GM12878 (cell line): ENCODE data around the gene HYPK. TPM values are rescaled to one million over a fixed set of nuclear protein-coding genes. Genes with fewer than 3 reads are reported as not detected.

ENCODE experiments used
- EED ChIP-seq: sonication (generic); IDR thresholded peaks from 2 replicates; pipeline ENCODE4 v1.6.1; 2016; ENCODE audit warnings: antibody characterized with exemption, low read depth
- ELK1 ChIP-seq: IDR thresholded peaks from 2 replicates; pipeline ENCODE4 v1.6.1; 2012; ENCODE audit warnings: low read depth, low read length, improper control_type of control experiment
- FOXK2 ChIP-seq: fragments of 450-650 bp; IDR thresholded peaks from 2 replicates; pipeline ENCODE4 v1.6.1; 2017; ENCODE audit warnings: mild to moderate bottlenecking, moderate library complexity
- GATAD2B ChIP-seq: fragments of 450-650 bp; conservative IDR thresholded peaks from 2 replicates; pipeline ENCODE4 v1.6.1; 2017; ENCODE audit warnings: low read depth, mild to moderate bottlenecking, moderate library complexity
- HCFC1 ChIP-seq: fragments of 150-350 bp; IDR thresholded peaks from 2 replicates; pipeline ENCODE4 v1.6.1; 2014; ENCODE audit warnings: low read length
- HSF1 ChIP-seq: fragments of 150-350 bp; IDR thresholded peaks from 2 replicates; pipeline ENCODE4 v1.6.1; 2014; ENCODE audit warnings: mild to moderate bottlenecking, low read depth, low read length
- MEF2B ChIP-seq: fragments of 450-650 bp; IDR thresholded peaks from 2 replicates; pipeline ENCODE4 v1.6.1; 2018; ENCODE audit warnings: mild to moderate bottlenecking, moderate library complexity; ENCODE audit not compliant: partially characterized antibody, poor library complexity, severe bottlenecking
- POLR2AphosphoS2 ChIP-seq: IDR thresholded peaks from 2 replicates; pipeline ENCODE4 v1.6.1; 2011; ENCODE audit warnings: low read depth, mild to moderate bottlenecking, low read length, improper control_type of control experiment, moderate library complexity
- RAD21 ChIP-seq: IDR thresholded peaks from 2 replicates; pipeline ENCODE4 v1.6.1; 2011; ENCODE audit warnings: mild to moderate bottlenecking, low read depth, low read length, moderate library complexity; ENCODE audit not compliant: insufficient read depth
- TARDBP ChIP-seq: IDR thresholded peaks from 2 replicates; pipeline ENCODE4 v1.6.1; 2016; ENCODE audit warnings: borderline replicate concordance
- ZBTB40 ChIP-seq: fragments of 450-650 bp; IDR thresholded peaks from 2 replicates; pipeline ENCODE4 v1.6.1; 2016; ENCODE audit warnings: mild to moderate bottlenecking, moderate library complexity, borderline replicate concordance
- ZNF274 ChIP-seq: IDR thresholded peaks from one replicate; pipeline ENCODE4 v1.8.0; 2011; ENCODE audit not compliant: insufficient read length, insufficient read depth
- ZNF592 ChIP-seq: fragments of 450-650 bp; IDR thresholded peaks from 2 replicates; pipeline ENCODE4 v1.6.1; 2017; ENCODE audit warnings: mild to moderate bottlenecking, moderate library complexity
- polyA plus RNA-seq, 11 experiments: library from polyadenylated mRNA; depleted of rRNA in 4 of 11; unstranded in 6 of 11; stranded (reverse) in 5 of 11; fragments of >200 nt; fragmentation: Nextera tagmentation in 4 of 11; fragmentation: Illumina TruSeq in 1 of 11; extraction: Ambion mirVana in 4 of 11; extraction: Trizol in 1 of 11; gene quantifications; 1 replicate in 1 of 11; 2 replicates in 10 of 11; pipeline versions ENCODE4 v1.2.1 to v1.2.3, GENCODE V29; 2011 to 2016; ENCODE audit warnings: inconsistent platforms in 2 of 11, missing spikeins in 2 of 11, low read depth in 1 of 11
- total RNA-seq, 4 experiments: library from RNA; depleted of rRNA in 3 of 4; stranded (reverse); fragments of >200 nt in 3 of 4; fragmentation: Illumina TruSeq in 1 of 4; extraction: Trizol in 1 of 4; gene quantifications; 2 replicates each; pipeline versions ENCODE4 v1.2.1 to v1.2.3, GENCODE V29; 2013 to 2021

The HYPK gene
- total and polyA plus RNA-seq, 10 of the 15 experiments (the other 5 are each of a cell fraction or from before 2014, with no cell fraction given) = 8.0 to 38.4 (median 17.5) TPM

GRCh38 chr15:43776101-43776717 is 24.2 kb upstream of the HYPK start (continued):
- no peak for TF ChIP-seq ZBTB40
- TF ChIP-seq GATAD2B = peak; percentile 85; the same call in 1 of the 2 replicates
- TF ChIP-seq HSF1 = no peak
- TF ChIP-seq RAD21 = no peak
- TF ChIP-seq FOXK2 = no peak
- TF ChIP-seq POLR2AphosphoS2 = no peak
- no peak for TF ChIP-seq ZNF274
- peak; percentile 97 for TF ChIP-seq MEF2B
- TF ChIP-seq ZNF592 = no peak
- TF ChIP-seq EED = peak; percentile 62
- no peak; the same call in 1 of the 2 replicates for TF ChIP-seq TARDBP
- no peak for TF ChIP-seq ELK1
- no peak; the same call in 1 of the 2 replicates for TF ChIP-seq HCFC1
